ENCODE data around the gene CPN2. TPM values are rescaled to one million over a fixed set of nuclear protein-coding genes. Genes with fewer than 3 reads are reported as not detected.

Gene CPN2
- total and polyA plus RNA-seq, 2 donors (not counting 1 experiment from before 2014, with no cell fraction given): not detected

DNA sequence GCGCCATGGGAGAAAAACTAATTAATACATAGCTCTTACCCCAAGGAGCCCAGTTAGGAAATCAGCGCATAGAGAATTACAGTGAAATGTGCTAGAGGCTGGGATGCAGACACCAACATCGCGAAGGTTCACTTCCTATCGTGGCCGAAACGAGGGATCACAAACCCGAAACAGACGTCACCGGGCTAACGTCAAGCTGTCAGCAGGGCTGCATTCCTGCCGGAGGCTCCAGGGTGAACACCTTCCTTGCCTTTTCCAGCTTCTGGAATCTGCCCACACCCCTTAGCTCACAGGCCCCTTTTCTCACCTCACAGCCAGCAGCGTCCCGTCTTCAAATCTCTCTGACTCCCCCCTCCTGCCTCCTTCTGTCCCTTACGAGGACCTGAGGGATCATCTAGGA lies 34.9 kb upstream of the CPN2 start:
- Histone ChIP-seq H2AFZ (ENCODE audit: insufficient read depth, low read depth, low read length, poor library complexity, severe bottlenecking) (no peak overlapping the region), H3K27ac (ENCODE audit: low read length in 2 of 2) (no peak overlapping the region), H4K20me1 (ENCODE audit: control insufficient read depth, insufficient read depth, low read length, poor library complexity, severe bottlenecking) (no peaks in the 10 kb centered on the region), H3K79me2 (ENCODE audit: control insufficient read depth, insufficient read depth, low read length) (no peaks in the 10 kb centered on the region), H3K9me3 (ENCODE audit: control extremely low read depth in 1 of 3, control insufficient read depth in 2 of 3, insufficient read depth in 1 of 3, low read length in 2 of 3) (peaks cover 1 to 5% (median 4%) of the 10 kb centered on the region in 3 donors), H3K4me1 (ENCODE audit: control insufficient read depth in 2 of 2, insufficient read depth in 2 of 2, low read length in 2 of 2) (no peaks in the 10 kb centered on the region), H3K36me3 (replicated peaks in 1 of 2; ENCODE audit: control extremely low read depth in 1 of 2, control insufficient read depth in 1 of 2, extremely low read depth in 1 of 2, insufficient read depth in 2 of 2, low read length in 1 of 2) (no peaks in the 10 kb centered on the region), H3K9ac (ENCODE audit: low read length) (no peak overlapping the region), H3K4me2 (replicated peaks; ENCODE audit: low read depth, low read length, poor library complexity, severe bottlenecking) (no peak overlapping the region), H3K27me3 (replicated peaks in 1 of 4; ENCODE audit: control extremely low read depth in 1 of 4, control insufficient read depth in 3 of 4, insufficient read depth in 4 of 4, low read length in 3 of 4) (peaks cover 0 to 9% (median 3%) of the 10 kb centered on the region in 4 experiments), H3K4me3 (ENCODE audit: control extremely low read depth in 1 of 5, extremely low read depth in 1 of 5, insufficient read depth in 1 of 5, low read depth in 2 of 5, low read length in 4 of 5) (no peak overlapping the region)
- no peak for ATAC-seq (ENCODE audit: low read depth)
- no peak overlapping the region for H3K27ac Mint-ChIP-seq
- 91% methylated on average over 14 of the region's 15 CpGs for WGBS (ENCODE audit: insufficient coverage)
- TF ChIP-seq, protein P1, sequence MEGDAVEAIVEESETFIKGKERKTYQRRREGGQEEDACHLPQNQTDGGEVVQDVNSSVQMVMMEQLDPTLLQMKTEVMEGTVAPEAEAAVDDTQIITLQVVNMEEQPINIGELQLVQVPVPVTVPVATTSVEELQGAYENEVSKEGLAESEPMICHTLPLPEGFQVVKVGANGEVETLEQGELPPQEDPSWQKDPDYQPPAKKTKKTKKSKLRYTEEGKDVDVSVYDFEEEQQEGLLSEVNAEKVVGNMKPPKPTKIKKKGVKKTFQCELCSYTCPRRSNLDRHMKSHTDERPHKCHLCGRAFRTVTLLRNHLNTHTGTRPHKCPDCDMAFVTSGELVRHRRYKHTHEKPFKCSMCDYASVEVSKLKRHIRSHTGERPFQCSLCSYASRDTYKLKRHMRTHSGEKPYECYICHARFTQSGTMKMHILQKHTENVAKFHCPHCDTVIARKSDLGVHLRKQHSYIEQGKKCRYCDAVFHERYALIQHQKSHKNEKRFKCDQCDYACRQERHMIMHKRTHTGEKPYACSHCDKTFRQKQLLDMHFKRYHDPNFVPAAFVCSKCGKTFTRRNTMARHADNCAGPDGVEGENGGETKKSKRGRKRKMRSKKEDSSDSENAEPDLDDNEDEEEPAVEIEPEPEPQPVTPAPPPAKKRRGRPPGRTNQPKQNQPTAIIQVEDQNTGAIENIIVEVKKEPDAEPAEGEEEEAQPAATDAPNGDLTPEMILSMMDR (IDR thresholded peaks at IDR 0.05): no peak
- TF ChIP-seq EZH2 (IDR thresholded peaks at IDR 0.05; ENCODE audit: borderline replicate concordance, insufficient read depth, low read depth, low read length, poor library complexity, severe bottlenecking): no peak
- intact Hi-C loops (cut with micrococcal nuclease): no loop called here
- ChIA-PET CTCF (no interaction called here), POLR2A (no interaction called here)
- H3K4me1 Mint-ChIP-seq: no peaks in the 10 kb centered on the region
- H3K4me3 Mint-ChIP-seq: no peak overlapping the region
- H3K9me3 Mint-ChIP-seq (ENCODE audit: insufficient read depth): peaks cover 6% of the 10 kb centered on the region
- H3K27me3 Mint-ChIP-seq: peaks cover 18% of the 10 kb centered on the region
- no peak for DNase-seq

DNA sequence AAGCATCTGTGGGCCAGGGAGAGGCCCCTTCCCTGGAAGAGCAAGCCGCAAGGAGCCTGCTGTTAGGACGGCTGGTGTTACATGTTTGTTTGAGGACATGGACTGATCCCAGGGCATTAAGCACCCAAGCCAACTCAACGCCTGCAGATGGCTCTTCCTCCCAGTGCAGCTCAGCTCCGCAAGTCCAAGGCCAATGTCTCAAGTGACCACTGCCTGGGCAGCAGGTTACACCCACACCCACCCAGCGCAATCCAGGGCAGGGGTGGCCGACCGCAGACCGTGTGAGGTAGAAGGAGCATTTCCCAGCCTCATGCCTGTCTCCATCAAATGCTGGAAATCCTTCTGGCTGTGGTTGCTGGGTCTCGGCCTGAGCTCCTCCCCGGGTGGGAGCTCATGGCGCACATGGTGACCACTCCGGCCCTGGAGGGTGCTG lies 33.5 kb upstream of the CPN2 start:
- POLR2A ChIA-PET: no interaction called here
- no peak overlapping the region for H3K4me3 Mint-ChIP-seq
- H3K27ac Mint-ChIP-seq: no peak overlapping the region
- no peak overlapping the region for H3K4me3 ChIP-seq (ENCODE audit: control extremely low read depth in 1 of 5, extremely low read depth in 1 of 5, insufficient read depth in 1 of 5, low read depth in 2 of 5, low read length in 4 of 5)
- no peak for DNase-seq
- no peak overlapping the region for H3K27ac ChIP-seq (ENCODE audit: low read length in 2 of 2)
- no peaks in the 10 kb centered on the region for H3K4me1 ChIP-seq (ENCODE audit: control insufficient read depth in 2 of 2, insufficient read depth in 2 of 2, low read length in 2 of 2)
- no peaks in the 10 kb centered on the region for H4K20me1 ChIP-seq (ENCODE audit: control insufficient read depth, insufficient read depth, low read length, poor library complexity, severe bottlenecking)
- H3K9ac ChIP-seq (ENCODE audit: low read length): no peak overlapping the region
- H3K27me3 ChIP-seq (replicated peaks in 1 of 4; ENCODE audit: control extremely low read depth in 1 of 4, control insufficient read depth in 3 of 4, insufficient read depth in 4 of 4, low read length in 3 of 4): peaks cover 0 to 6% (median 2%) of the 10 kb centered on the region in 4 experiments
- ATAC-seq (ENCODE audit: low read depth): no peak
- H2AFZ ChIP-seq (ENCODE audit: insufficient read depth, low read depth, low read length, poor library complexity, severe bottlenecking): no peak overlapping the region
- CTCF ChIA-PET: no interaction called here
- H3K79me2 ChIP-seq (ENCODE audit: control insufficient read depth, insufficient read depth, low read length): no peaks in the 10 kb centered on the region
- H3K4me1 Mint-ChIP-seq: no peaks in the 10 kb centered on the region
- no peaks in the 10 kb centered on the region for H3K9me3 Mint-ChIP-seq (ENCODE audit: insufficient read depth)
- TF ChIP-seq, protein P1 (IDR thresholded peaks at IDR 0.05): no peak
- TF ChIP-seq EZH2 (IDR thresholded peaks at IDR 0.05; ENCODE audit: borderline replicate concordance, insufficient read depth, low read depth, low read length, poor library complexity, severe bottlenecking): no peak
- H3K4me2 ChIP-seq (replicated peaks; ENCODE audit: low read depth, low read length, poor library complexity, severe bottlenecking): no peak overlapping the region
- H3K27me3 Mint-ChIP-seq: peaks cover 28% of the 10 kb centered on the region
- H3K9me3 ChIP-seq (ENCODE audit: control extremely low read depth in 1 of 3, control insufficient read depth in 2 of 3, insufficient read depth in 1 of 3, low read length in 2 of 3): peaks cover 0 to 5% (median 0%) of the 10 kb centered on the region in 3 donors
- H3K36me3 ChIP-seq (replicated peaks in 1 of 2; ENCODE audit: control extremely low read depth in 1 of 2, control insufficient read depth in 1 of 2, extremely low read depth in 1 of 2, insufficient read depth in 2 of 2, low read length in 1 of 2): no peaks in the 10 kb centered on the region
- 93% methylated on average over 12 of the region's 12 CpGs for WGBS (ENCODE audit: insufficient coverage)
- intact Hi-C loops (cut with micrococcal nuclease): no loop called here
